K562 (cell line): ENCODE data around the gene TMEM184B. TPM values are rescaled to one million over a fixed set of nuclear protein-coding genes. Genes with fewer than 3 reads are reported as not detected.

Experiments
- ATAC-seq: fragments of 200-7000 bp; cut with Tn5 transposase; 3 replicates; pipeline ENCODE4 v1.9.1; 2020; ENCODE audit warnings: moderate library complexity
- BruUV-seq: library from RNA; stranded (reverse); fragments of 400-500 nt; replicated peaks from 2 replicates; lab custom pipeline; 2021; lab: Mats Ljungman, UMichigan
- CTCF ChIA-PET: fragments of 300-600 bp; formaldehyde crosslinking; extraction: SDS; loops from one replicate; lab custom pipeline; 2021; ENCODE audit warnings: low intra/inter-chr PET ratio; lab: Yijun Ruan, JAX
- POLR2A ChIA-PET: fragments of 300-600, 350-650 bp; sonication (Branson Sonifier 250); formaldehyde crosslinking; extraction: SDS; loops from one replicate; lab custom pipeline; 2021; ENCODE audit warnings: antibody characterized with exemption, inconsistent platforms; lab: Yijun Ruan, JAX
- DNase-seq, 4 experiments: peaks; one replicate each; pipeline versions ENCODE4 v3.0.0 to v3.0.0-alpha.2; 2011 to 2018; ENCODE audit warnings: low spot score in 3 of 4, mixed read lengths in 3 of 4; ENCODE audit errors: extremely low read depth in 1 of 4
- FAIRE-seq: peaks from 2 replicates; lab custom pipeline; 2011; peaks lifted over from hg19 to GRCh38; lab: Jason Lieb, UNC
- H2AFZ ChIP-seq: 2 replicates; pipeline ENCODE4 v1.6.0; 2011; ENCODE audit warnings: low read depth, low read length, control low read depth, inconsistent platforms
- H3K27ac ChIP-seq: fragments of 200-600 bp; 3 replicates; pipeline ENCODE4 v1.8.0; 2011; ENCODE audit warnings: low read depth, mild to moderate bottlenecking, control low read depth, inconsistent platforms, low read length, moderate library complexity, mixed read lengths; ENCODE audit errors: extremely low read depth
- H3K27me3 ChIP-seq, 2 experiments: fragments of 300-600 bp in 1 of 2; 2 replicates in 1 of 2; 3 replicates in 1 of 2; pipeline versions ENCODE4 v1.6.0 to v1.8.0; 2011; ENCODE audit warnings: inconsistent platforms in 2 of 2, low read length in 2 of 2, mild to moderate bottlenecking in 1 of 2, mixed read lengths in 1 of 2, moderate library complexity in 1 of 2; ENCODE audit not compliant: control insufficient read depth in 2 of 2, insufficient read depth in 2 of 2
- H3K36me3 ChIP-seq: fragments of 300-600 bp; 3 replicates; pipeline ENCODE4 v1.8.0; 2011; ENCODE audit warnings: mild to moderate bottlenecking, low read length, inconsistent platforms; ENCODE audit not compliant: control insufficient read depth, insufficient read depth
- H3K4me1 ChIP-seq, 2 experiments: fragments of 200-600 bp in 1 of 2; replicated peaks in 1 of 2; 2 replicates in 1 of 2; 3 replicates in 1 of 2; pipeline versions ENCODE4 v1.5.1 to v1.8.0; 2011; ENCODE audit warnings: inconsistent platforms in 2 of 2, low read length in 2 of 2, mild to moderate bottlenecking in 1 of 2, mixed read lengths in 1 of 2, moderate library complexity in 1 of 2; ENCODE audit not compliant: control insufficient read depth in 2 of 2, insufficient read depth in 2 of 2
- H3K4me2 ChIP-seq: 2 replicates; pipeline ENCODE4 v1.6.1; 2011; ENCODE audit warnings: low read length, control low read depth, inconsistent platforms, mixed read lengths; ENCODE audit not compliant: insufficient read depth
- H3K4me3 ChIP-seq: fragments of 200-600 bp; sonication (generic), shearing (Covaris generic); 2 replicates; pipeline ENCODE4 v1.5.1; 2016; ENCODE audit warnings: control low read depth, inconsistent platforms
- H3K79me2 ChIP-seq: fragments of 200-600 bp; 3 replicates; pipeline ENCODE4 v1.8.0; 2011; ENCODE audit warnings: low read length, inconsistent platforms; ENCODE audit not compliant: control insufficient read depth, insufficient read depth
- H3K9ac ChIP-seq, 2 experiments: 2 replicates each; pipeline versions ENCODE4 v1.6.0 to v1.6.1; 2011; ENCODE audit warnings: low read depth in 2 of 2, low read length in 2 of 2, control low read depth in 1 of 2, inconsistent platforms in 1 of 2, mild to moderate bottlenecking in 1 of 2, mixed read lengths in 1 of 2; ENCODE audit not compliant: insufficient read depth in 1 of 2
- H3K9me1 ChIP-seq: one replicate; pipeline ENCODE4 v1.6.0; 2011; ENCODE audit warnings: inconsistent platforms, mild to moderate bottlenecking, low read length, moderate library complexity; ENCODE audit not compliant: control insufficient read depth, insufficient read depth
- H3K9me3 ChIP-seq: replicated peaks from 2 replicates; pipeline ENCODE4 v1.5.1; 2011; ENCODE audit warnings: low read depth, low read length, inconsistent platforms; ENCODE audit not compliant: control insufficient read depth, insufficient read depth
- H4K20me1 ChIP-seq: replicated peaks from 2 replicates; pipeline ENCODE4 v1.6.1; 2011; ENCODE audit warnings: low read length, inconsistent platforms, mixed read lengths; ENCODE audit not compliant: control insufficient read depth, insufficient read depth
- CREB1 ChIP-seq, 2 experiments: sonication (generic) in 1 of 2; formaldehyde crosslinking in 1 of 2; IDR thresholded peaks; 2 replicates each; pipeline versions ENCODE4 v1.6.1 to v1.8.0; 2012 to 2022; ENCODE audit warnings: inconsistent platforms in 1 of 2, mild to moderate bottlenecking in 1 of 2, missing genetic modification reagents in 1 of 2, moderate library complexity in 1 of 2
- CREB3 ChIP-seq: fragments of 450-650 bp; conservative IDR thresholded peaks from 2 replicates; pipeline ENCODE4 v1.6.1; 2016; ENCODE audit warnings: missing genetic modification characterization, low read depth, mild to moderate bottlenecking, missing compliant biosample characterization, moderate library complexity
- MAFK ChIP-seq: IDR thresholded peaks from 2 replicates; pipeline ENCODE4 v1.6.1; 2011; ENCODE audit warnings: low read length, improper control_type of control experiment
- MCM7 ChIP-seq, 2 experiments: fragments of 450-650 bp; IDR thresholded peaks; 2 replicates each; pipeline ENCODE4 v1.6.1; 2016 to 2018
- MEF2A ChIP-seq: IDR thresholded peaks from 2 replicates; pipeline ENCODE4 v1.6.1; 2011; ENCODE audit warnings: low read depth, mild to moderate bottlenecking, low read length, moderate library complexity; ENCODE audit not compliant: control insufficient read depth
- MITF ChIP-seq: IDR thresholded peaks from 2 replicates; pipeline ENCODE4 v1.6.1; 2014; ENCODE audit warnings: antibody characterized with exemption
- RBBP5 ChIP-seq: fragments of 200-600 bp; sonication (generic); IDR thresholded peaks from 2 replicates; pipeline ENCODE4 v1.6.1; 2012; ENCODE audit warnings: borderline replicate concordance, mild to moderate bottlenecking, low read length, control low read depth, inconsistent platforms; ENCODE audit not compliant: insufficient read depth, poor library complexity, severe bottlenecking
- RCOR1 ChIP-seq, 2 experiments: IDR thresholded peaks; 2 replicates each; pipeline ENCODE4 v1.6.1; 2012; ENCODE audit warnings: low read depth in 2 of 2, low read length in 2 of 2, borderline replicate concordance in 1 of 2, improper control_type of control experiment in 1 of 2
- ZBTB11 ChIP-seq, 3 experiments: fragments of 200-800 bp in 1 of 3; fragments of 250-450 bp in 1 of 3; fragments of 450-650 bp in 1 of 3; sonication (Bioruptor Pico) in 1 of 3; sonication (Bioruptor generic) in 1 of 3; formaldehyde crosslinking in 1 of 3; IDR thresholded peaks; 2 replicates each; pipeline versions ENCODE4 v1.6.1 to v1.8.0; 2016 to 2022; ENCODE audit warnings: mild to moderate bottlenecking in 2 of 3, missing genetic modification characterization in 2 of 3, missing compliant biosample characterization in 1 of 3, moderate library complexity in 1 of 3
- ZBTB5 ChIP-seq: fragments of 450-650 bp; IDR thresholded peaks from 2 replicates; pipeline ENCODE4 v1.6.1; 2017; ENCODE audit warnings: antibody characterized with exemption
- ZNF316 ChIP-seq: fragments of 450-650 bp; IDR thresholded peaks from 2 replicates; pipeline ENCODE4 v1.6.1; 2016
- WGBS: fragments of 100-300 bp; shearing (Covaris generic); methylation state at CpG from one replicate; pipeline ENCODE4 v1.1.6; 2016; ENCODE audit warnings: low coverage, mixed read lengths; ENCODE audit not compliant: insufficient coverage; ENCODE audit errors: missing lambda C conversion rate; 5-methylcytosine and 5-hydroxymethylcytosine counted together
- in situ Hi-C: fragments of 300-500 bp; cut with MboI; formaldehyde crosslinking; loops from 4 replicates; pipeline ENCODE4 v1.15.0; 2018; ENCODE audit warnings: inconsistent platforms, mixed read lengths
- intact Hi-C: fragments of 100-400 bp; cut with micrococcal nuclease; formaldehyde crosslinking; loops from 2 replicates; pipeline ENCODE4 v1.14.2; 2022
- polyA plus RNA-seq, 8 experiments: library from polyadenylated mRNA; depleted of rRNA in 4 of 8; stranded (reverse) in 5 of 8; unstranded in 3 of 8; fragments of >200 nt; fragmentation: Nextera tagmentation in 2 of 8; fragmentation: Illumina TruSeq in 1 of 8; extraction: Ambion mirVana in 2 of 8; extraction: Trizol in 1 of 8; gene quantifications; 2 replicates each; pipeline versions ENCODE4 v1.2.1 to v1.2.3, GENCODE V29; 2011 to 2014; ENCODE audit warnings: inconsistent platforms in 1 of 8, missing spikeins in 1 of 8
- total RNA-seq, 7 experiments: library from RNA; depleted of rRNA in 6 of 7; stranded (reverse); fragments of >200 nt in 6 of 7; fragmentation: Illumina TruSeq in 2 of 7; extraction: Trizol in 2 of 7; gene quantifications; 2 replicates each; pipeline versions ENCODE4 v1.2.1 to v1.2.3, GENCODE V29; 2011 to 2021; ENCODE audit warnings: low replicate concordance in 1 of 7

TMEM184B gene
- total and polyA plus RNA-seq, 9 of the 15 experiments (the other 6 are each of a cell fraction or from before 2014, with no cell fraction given) = 0.31 to 25.1 (median 6.2) TPM

GRCh38 chr22:38214302-38215056, 58.3 kb downstream of the TMEM184B start:
- Histone ChIP-seq H3K9ac (peak overlapping the region; percentile 26 to 92), H3K4me3 (peak overlapping the region; percentile 24; the same call in 1 of the 2 replicates), H3K4me1 (peaks cover 10 to 31% of the 10 kb centered on the region in 2 experiments; a peak in 4 of 5 replicates), H3K9me1 (no peaks in the 10 kb centered on the region), H3K27me3 (no peaks in the 10 kb centered on the region), H3K27ac (peak overlapping the region; percentile 38; the same call in 1 of the 3 replicates), H3K9me3 (no peaks in the 10 kb centered on the region), H3K4me2 (peak overlapping the region; percentile 55), H3K79me2 (peaks cover 6% of the 10 kb centered on the region; the same call in 1 of the 3 replicates), H2AFZ (peak overlapping the region; percentile 56; the same call in 1 of the 2 replicates), H3K36me3 (peaks cover 2% of the 10 kb centered on the region; the same call in 1 of the 3 replicates), H4K20me1 (0 out of 2 replicates have a peak, but pooled peaks cover 9% of the 10 kb centered on the region)
- ATAC-seq (peak; percentile 94), DNase-seq (peak; percentile 86 to 94 (median 92)), FAIRE-seq (no peak)
- intact Hi-C loops = no loop called here
- 20% methylated on average over 32 of the region's 81 CpGs for WGBS
- ChIA-PET POLR2A (interaction anchor here (0.5 to 4.9 kb wide), 11 partner anchors 11 to 1858 kb away, joined by 3 to 44 read pairs (median 3); partner anchors contain the start of genes MAFF and PLA2G6), CTCF (interaction anchor here (0.6 to 0.7 kb wide), 2 partner anchors 99 to 1225 kb away, joined by 3 read pairs; no protein-coding TSS in a partner anchor)
- in situ Hi-C loops = no loop called here
- no TSS peak for BruUV-seq
- TF ChIP-seq MEF2A (no peak), MAFK (no peak), CREB3 (tag) (no peak), RBBP5 (peak; percentile 36), MITF (no peak), ZBTB5 (no peak), MCM7 (IDR thresholded peaks at IDR 0.05) (no peak), ZNF316 (no peak), CREB1 (IDR thresholded peaks at IDR 0.05) (peak; percentile 42; the same call in 1 of the 2 replicates), CREB1 (CRISPR knock-in tag; IDR thresholded peaks at IDR 0.05) (no peak; the same call in 1 of the 2 replicates), ZBTB11 (CRISPR knock-in tag; IDR thresholded peaks at IDR 0.05) (no peak), RCOR1 (IDR thresholded peaks at IDR 0.05; ENCODE audit: borderline replicate concordance in 1 of 2, low read depth in 2 of 2, low read length in 2 of 2) (no peak)
